ENCODE data around the gene QRFP. TPM values are rescaled to one million over a fixed set of nuclear protein-coding genes. Genes with fewer than 3 reads are reported as not detected.

The QRFP gene
- total RNA-seq, 1 experiment from 2014 or later = not detected

GRCh38 chr9:130943221-130943620, 46.6 kb upstream of the QRFP start:
- ChIA-PET CTCF (interaction anchor here (0.6 to 4.8 kb wide), 9 partner anchors 74 to 236 kb away, joined by 3 to 25 read pairs (median 6); no protein-coding TSS in a partner anchor), POLR2A (interaction anchor here (0.6 to 0.8 kb wide), 3 partner anchors 48 to 151 kb away, joined by 3 to 6 read pairs (median 3); no protein-coding TSS in a partner anchor)
- peaks cover 11% of the 10 kb centered on the region for H3K27me3 Mint-ChIP-seq (ENCODE audit: insufficient read depth, unreplicated experiment)
- intact Hi-C loops (cut with micrococcal nuclease) = loop anchor here (5.0 kb wide), 1 partner anchor 104 kb away; no protein-coding TSS in a partner anchor
- no peaks in the 10 kb centered on the region for H3K36me3 Mint-ChIP-seq (ENCODE audit: insufficient read depth, unreplicated experiment)
- TF ChIP-seq CTCF (IDR thresholded peaks at IDR 0.05; ENCODE audit: unreplicated experiment) = no peak
- no peaks in the 10 kb centered on the region for H3K9me3 Mint-ChIP-seq (ENCODE audit: unreplicated experiment)
- H3K27ac Mint-ChIP-seq (ENCODE audit: low read depth, unreplicated experiment) = no peak overlapping the region
- no peak for DNase-seq (ENCODE audit: unreplicated experiment)
- no TSS peak for BruUV-seq (replicated peaks)
- H3K4me3 Mint-ChIP-seq (ENCODE audit: unreplicated experiment) = no peak overlapping the region
- H3K4me1 Mint-ChIP-seq (ENCODE audit: insufficient read depth, unreplicated experiment) = peaks cover 31% of the 10 kb centered on the region

- intact Hi-C loops (cut with micrococcal nuclease) = loop anchor here (5.0 kb wide), 1 partner anchor 105 kb away; no protein-coding TSS in a partner anchor
- Mint-ChIP-seq H3K9me3 (ENCODE audit: unreplicated experiment) (no peaks in the 10 kb centered on the region), H3K4me1 (ENCODE audit: insufficient read depth, unreplicated experiment) (peaks cover 25% of the 10 kb centered on the region), H3K27ac (ENCODE audit: low read depth, unreplicated experiment) (no peak overlapping the region), H3K27me3 (ENCODE audit: insufficient read depth, unreplicated experiment) (peaks cover 11% of the 10 kb centered on the region), H3K36me3 (ENCODE audit: insufficient read depth, unreplicated experiment) (no peaks in the 10 kb centered on the region), H3K4me3 (ENCODE audit: unreplicated experiment) (no peak overlapping the region)
- ChIA-PET POLR2A (interaction anchor here (0.6 to 0.8 kb wide), 3 partner anchors 25 to 151 kb away, joined by 3 to 6 read pairs (median 5); no protein-coding TSS in a partner anchor), CTCF (interaction anchor here (0.6 to 4.8 kb wide), 14 partner anchors 10 to 381 kb away, joined by 3 to 25 read pairs (median 4); no protein-coding TSS in a partner anchor)
- BruUV-seq (replicated peaks) = no TSS peak
- no peak for DNase-seq (ENCODE audit: unreplicated experiment)
- TF ChIP-seq CTCF (IDR thresholded peaks at IDR 0.05; ENCODE audit: unreplicated experiment) = no peak
Measured at GRCh38 chr9:130942679-130943078, 46.1 kb upstream of the QRFP start.

- H3K4me1 Mint-ChIP-seq (ENCODE audit: insufficient read depth, unreplicated experiment) = peaks cover 20% of the 10 kb centered on the region
- no peak for TF ChIP-seq CTCF (IDR thresholded peaks at IDR 0.05; ENCODE audit: unreplicated experiment)
- no peak overlapping the region for H3K27ac Mint-ChIP-seq (ENCODE audit: low read depth, unreplicated experiment)
- no peak overlapping the region for H3K4me3 Mint-ChIP-seq (ENCODE audit: unreplicated experiment)
- no peaks in the 10 kb centered on the region for H3K36me3 Mint-ChIP-seq (ENCODE audit: insufficient read depth, unreplicated experiment)
- DNase-seq (ENCODE audit: unreplicated experiment) = no peak
- ChIA-PET POLR2A (interaction anchor here (0.6 kb wide), 1 partner anchor 25 kb away, joined by 5 read pairs; no protein-coding TSS in a partner anchor), CTCF (interaction anchor here (0.6 to 4.8 kb wide), 10 partner anchors 9 to 380 kb away, joined by 3 to 25 read pairs (median 4); no protein-coding TSS in a partner anchor)
- H3K27me3 Mint-ChIP-seq (ENCODE audit: insufficient read depth, unreplicated experiment) = peaks cover 11% of the 10 kb centered on the region
- intact Hi-C loops (cut with micrococcal nuclease) = loop anchor here (5.0 kb wide), 1 partner anchor 105 kb away; no protein-coding TSS in a partner anchor
- no TSS peak for BruUV-seq (replicated peaks)
- H3K9me3 Mint-ChIP-seq (ENCODE audit: unreplicated experiment) = no peaks in the 10 kb centered on the region
Measured at GRCh38 chr9:130942084-130942483, 45.5 kb upstream of the QRFP start.

GRCh38 chr9:130940693-130941576, 44.3 kb upstream of the QRFP start:
- Mint-ChIP-seq H3K4me3 (ENCODE audit: unreplicated experiment) (no peak overlapping the region), H3K27ac (ENCODE audit: low read depth, unreplicated experiment) (no peak overlapping the region), H3K27me3 (ENCODE audit: insufficient read depth, unreplicated experiment) (peaks cover 11% of the 10 kb centered on the region), H3K36me3 (ENCODE audit: insufficient read depth, unreplicated experiment) (no peaks in the 10 kb centered on the region), H3K9me3 (ENCODE audit: unreplicated experiment) (no peaks in the 10 kb centered on the region), H3K4me1 (ENCODE audit: insufficient read depth, unreplicated experiment) (peaks cover 24% of the 10 kb centered on the region)
- peak; percentile 81 for TF ChIP-seq CTCF (IDR thresholded peaks at IDR 0.05; ENCODE audit: unreplicated experiment)
- ChIA-PET CTCF (interaction anchor here (0.6 to 4.8 kb wide), 10 partner anchors 12 to 209 kb away, joined by 3 to 25 read pairs (median 4); no protein-coding TSS in a partner anchor), POLR2A (no interaction called here)
- intact Hi-C loops (cut with micrococcal nuclease) = loop anchor here (1.0 to 5.0 kb wide), 7 partner anchors 45 to 234 kb away; partner anchors contain the start of gene QRFP
- peak; percentile 87 for DNase-seq (ENCODE audit: unreplicated experiment)
- no TSS peak for BruUV-seq (replicated peaks)

Measured in MCF 10A (cell line).